ENCODE data around the gene PIK3CA. TPM values are rescaled to one million over a fixed set of nuclear protein-coding genes. Genes with fewer than 3 reads are reported as not detected.
"Not testable (repeated sequence)": the region's sequence is repeated elsewhere in the genome, so short reads cannot be mapped to it uniquely, and the experiment has no call there.

The PIK3CA gene
- total RNA-seq, 1 donor from 2014 or later = 28.0 TPM

DNA sequence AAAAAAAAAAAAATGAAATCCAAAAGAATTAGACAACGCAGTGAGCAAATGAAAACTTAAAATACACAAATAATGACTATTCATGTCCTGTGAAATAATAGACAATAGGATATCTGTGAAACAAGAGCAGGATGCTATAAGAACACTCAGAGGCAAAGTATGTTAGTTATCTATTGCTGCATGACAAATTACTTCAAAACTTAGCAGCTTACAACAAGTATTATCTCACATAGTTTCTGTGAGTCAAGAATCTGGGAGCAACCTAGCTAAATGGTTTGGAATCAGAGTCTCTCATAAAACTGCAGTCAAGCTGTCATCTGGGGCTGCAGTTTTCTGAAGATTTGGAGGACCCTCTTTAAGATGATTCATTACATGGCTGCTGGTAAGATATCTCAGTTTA is 40.1 kb upstream of the PIK3CA start:
- peak overlapping the region; percentile 79 for H3K27ac Mint-ChIP-seq (ENCODE audit: unreplicated experiment)
- Histone ChIP-seq H3K36me3 (ENCODE audit: insufficient read depth, low read length) (no peaks in the 10 kb centered on the region), H4K20me1 (ENCODE audit: insufficient read depth, low read length) (no peaks in the 10 kb centered on the region), H3K27ac (ENCODE audit: low read depth, low read length) (peak overlapping the region; percentile 63), H3K4me2 (ENCODE audit: low read length) (peak overlapping the region; percentile 61), H3K9ac (ENCODE audit: low read length) (peak overlapping the region; percentile 56), H3K79me2 (ENCODE audit: insufficient read depth, low read length) (no peaks in the 10 kb centered on the region), H3K27me3 (ENCODE audit: insufficient read depth, low read length) (no peaks in the 10 kb centered on the region), H3K4me1 (ENCODE audit: insufficient read depth, low read length) (peaks cover 9% of the 10 kb centered on the region), H2AFZ (ENCODE audit: low read depth, low read length) (no peak overlapping the region), H3K9me3 (ENCODE audit: insufficient read depth, low read depth, low read length) (no peaks in the 10 kb centered on the region), H3K4me3 (ENCODE audit: insufficient read depth, low read depth, low read length) (no peak overlapping the region)
- DNase-seq (ENCODE audit: low read depth) = peak; percentile 91
- H3K4me1 Mint-ChIP-seq (ENCODE audit: low read depth, unreplicated experiment) = peaks cover 10% of the 10 kb centered on the region
- no peak overlapping the region for H3K4me3 Mint-ChIP-seq (ENCODE audit: unreplicated experiment)
- no peaks in the 10 kb centered on the region for H3K9me3 Mint-ChIP-seq (ENCODE audit: unreplicated experiment)
- TF ChIP-seq EZH2 (IDR thresholded peaks at IDR 0.05; ENCODE audit: insufficient read depth, low read length) = no peak
- TF ChIP-seq, protein P1, sequence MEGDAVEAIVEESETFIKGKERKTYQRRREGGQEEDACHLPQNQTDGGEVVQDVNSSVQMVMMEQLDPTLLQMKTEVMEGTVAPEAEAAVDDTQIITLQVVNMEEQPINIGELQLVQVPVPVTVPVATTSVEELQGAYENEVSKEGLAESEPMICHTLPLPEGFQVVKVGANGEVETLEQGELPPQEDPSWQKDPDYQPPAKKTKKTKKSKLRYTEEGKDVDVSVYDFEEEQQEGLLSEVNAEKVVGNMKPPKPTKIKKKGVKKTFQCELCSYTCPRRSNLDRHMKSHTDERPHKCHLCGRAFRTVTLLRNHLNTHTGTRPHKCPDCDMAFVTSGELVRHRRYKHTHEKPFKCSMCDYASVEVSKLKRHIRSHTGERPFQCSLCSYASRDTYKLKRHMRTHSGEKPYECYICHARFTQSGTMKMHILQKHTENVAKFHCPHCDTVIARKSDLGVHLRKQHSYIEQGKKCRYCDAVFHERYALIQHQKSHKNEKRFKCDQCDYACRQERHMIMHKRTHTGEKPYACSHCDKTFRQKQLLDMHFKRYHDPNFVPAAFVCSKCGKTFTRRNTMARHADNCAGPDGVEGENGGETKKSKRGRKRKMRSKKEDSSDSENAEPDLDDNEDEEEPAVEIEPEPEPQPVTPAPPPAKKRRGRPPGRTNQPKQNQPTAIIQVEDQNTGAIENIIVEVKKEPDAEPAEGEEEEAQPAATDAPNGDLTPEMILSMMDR (IDR thresholded peaks at IDR 0.05; ENCODE audit: insufficient read depth, low read depth, low read length) = no peak
- H3K27me3 Mint-ChIP-seq (ENCODE audit: low read depth, unreplicated experiment) = no peaks in the 10 kb centered on the region
- no peaks in the 10 kb centered on the region for H3K36me3 Mint-ChIP-seq (ENCODE audit: low read depth, unreplicated experiment)
- peak; percentile 96 for FAIRE-seq

DNA sequence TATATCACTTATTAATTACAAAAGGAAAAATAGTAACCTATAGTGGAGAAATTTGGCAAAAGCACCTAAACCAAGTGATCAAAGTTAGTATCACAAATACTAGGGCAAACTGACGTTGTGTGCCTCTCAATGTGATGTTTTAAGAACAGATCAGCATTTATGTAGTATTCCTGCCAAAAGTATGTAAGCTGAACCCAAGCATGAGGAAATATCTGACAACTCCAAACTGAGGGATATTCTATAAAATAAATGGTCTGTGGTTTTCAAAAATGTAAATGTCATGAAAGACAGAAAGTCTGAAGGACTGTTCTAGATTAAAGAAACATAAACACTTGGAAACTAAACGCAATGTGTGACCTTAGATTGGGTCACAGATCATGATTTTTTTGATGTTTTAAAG is 34.3 kb upstream of the PIK3CA start:
- H3K27ac ChIP-seq (ENCODE audit: low read depth, low read length) = no peak overlapping the region
- Mint-ChIP-seq H3K27me3 (ENCODE audit: low read depth, unreplicated experiment) (no peaks in the 10 kb centered on the region), H3K27ac (ENCODE audit: unreplicated experiment) (no peak overlapping the region), H3K4me1 (ENCODE audit: low read depth, unreplicated experiment) (no peaks in the 10 kb centered on the region), H3K9me3 (ENCODE audit: unreplicated experiment) (no peaks in the 10 kb centered on the region), H3K36me3 (ENCODE audit: low read depth, unreplicated experiment) (no peaks in the 10 kb centered on the region), H3K4me3 (ENCODE audit: unreplicated experiment) (no peak overlapping the region)
- FAIRE-seq (no peak), DNase-seq (ENCODE audit: low read depth) (peak; percentile 37)
- no peak overlapping the region for H2AFZ ChIP-seq (ENCODE audit: low read depth, low read length)
- no peak overlapping the region for H3K4me3 ChIP-seq (ENCODE audit: insufficient read depth, low read depth, low read length)
- H3K4me1 ChIP-seq (ENCODE audit: insufficient read depth, low read length) = peaks cover 8% of the 10 kb centered on the region
- TF ChIP-seq, protein P1 (IDR thresholded peaks at IDR 0.05; ENCODE audit: insufficient read depth, low read depth, low read length) = no peak
- no peak for TF ChIP-seq EZH2 (IDR thresholded peaks at IDR 0.05; ENCODE audit: insufficient read depth, low read length)
- H3K9ac ChIP-seq (ENCODE audit: low read length) = no peak overlapping the region
- no peaks in the 10 kb centered on the region for H4K20me1 ChIP-seq (ENCODE audit: insufficient read depth, low read length)
- no peaks in the 10 kb centered on the region for H3K36me3 ChIP-seq (ENCODE audit: insufficient read depth, low read length)
- H3K79me2 ChIP-seq (ENCODE audit: insufficient read depth, low read length) = no peaks in the 10 kb centered on the region
- H3K4me2 ChIP-seq (ENCODE audit: low read length) = no peak overlapping the region
- H3K9me3 ChIP-seq (ENCODE audit: insufficient read depth, low read depth, low read length) = no peaks in the 10 kb centered on the region
- H3K27me3 ChIP-seq (ENCODE audit: insufficient read depth, low read length) = no peaks in the 10 kb centered on the region

DNA sequence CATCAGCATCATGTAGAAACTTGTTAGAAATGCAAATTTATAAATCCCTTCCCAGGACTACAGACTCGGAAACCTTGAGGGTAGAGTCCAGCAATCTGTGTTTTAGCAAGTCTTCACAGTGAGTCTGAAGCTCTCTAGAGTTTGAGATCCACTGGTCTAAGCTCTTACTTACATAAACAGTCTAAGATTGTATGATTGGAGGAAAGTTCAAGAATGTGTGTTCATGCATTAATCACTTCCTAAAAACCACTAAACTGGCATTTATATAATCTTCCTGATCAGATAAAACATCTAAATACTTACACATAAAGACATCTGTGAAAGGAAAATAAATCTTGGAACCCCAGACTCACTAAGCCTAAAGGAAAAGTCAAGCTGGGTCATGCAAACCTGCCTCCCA is 32.7 kb upstream of the PIK3CA start:
- not testable (repeated sequence) for H3K4me1 ChIP-seq (ENCODE audit: insufficient read depth, low read length); H3K9me3 Mint-ChIP-seq (ENCODE audit: unreplicated experiment); H3K27ac ChIP-seq (ENCODE audit: low read depth, low read length); FAIRE-seq; H3K4me3 Mint-ChIP-seq (ENCODE audit: unreplicated experiment); H3K36me3 Mint-ChIP-seq (ENCODE audit: low read depth, unreplicated experiment); H3K27ac Mint-ChIP-seq (ENCODE audit: unreplicated experiment); H3K27me3 ChIP-seq (ENCODE audit: insufficient read depth, low read length); H3K9ac ChIP-seq (ENCODE audit: low read length); H3K27me3 Mint-ChIP-seq (ENCODE audit: low read depth, unreplicated experiment); H3K9me3 ChIP-seq (ENCODE audit: insufficient read depth, low read depth, low read length); H3K4me2 ChIP-seq (ENCODE audit: low read length); H3K4me1 Mint-ChIP-seq (ENCODE audit: low read depth, unreplicated experiment); H2AFZ ChIP-seq (ENCODE audit: low read depth, low read length); H4K20me1 ChIP-seq (ENCODE audit: insufficient read depth, low read length); H3K4me3 ChIP-seq (ENCODE audit: insufficient read depth, low read depth, low read length); H3K79me2 ChIP-seq (ENCODE audit: insufficient read depth, low read length); H3K36me3 ChIP-seq (ENCODE audit: insufficient read depth, low read length)
- peak; percentile 58 for DNase-seq (ENCODE audit: low read depth)
